Esophagus squamous epithelium (tissue), 5 donors: ENCODE data around the gene INVS. TPM values are rescaled to one million over a fixed set of nuclear protein-coding genes. Genes with fewer than 3 reads are reported as not detected.

Experiments
- DNase-seq: peaks from one replicate; lab custom pipeline; 2025; lab: John Stamatoyannopoulos, UW
- H3K27ac ChIP-seq, 4 donors: fragments of 200-600 bp; sonication (generic); one replicate each; pipeline ENCODE4 v1.5.1; 2016 to 2019; ENCODE audit warnings: mild to moderate bottlenecking in 1 of 4
- H3K27me3 ChIP-seq, 4 donors: fragments of 200-600 bp; sonication (generic); 1 replicate in 3 of 4; 2 replicates in 1 of 4; pipeline versions ENCODE4 v1.5.1 to v1.6.0; 2017 to 2021; ENCODE audit warnings: antibody characterized with exemption in 1 of 4
- H3K36me3 ChIP-seq, 3 donors: fragments of 200-600 bp; sonication (generic); one replicate each; pipeline ENCODE4 v1.5.1; 2016 to 2019
- H3K4me1 ChIP-seq, 3 donors: fragments of 200-600 bp; sonication (generic); one replicate each; pipeline ENCODE4 v1.5.1; 2017 to 2019
- H3K4me3 ChIP-seq, 4 donors: fragments of 200-600 bp; sonication (generic); 1 replicate in 3 of 4; 2 replicates in 1 of 4; pipeline ENCODE4 v1.5.1; 2016 to 2019; ENCODE audit warnings: mild to moderate bottlenecking in 2 of 4, moderate library complexity in 1 of 4
- H3K9me3 ChIP-seq, 3 donors: fragments of 200-600 bp; sonication (generic); one replicate each; pipeline ENCODE4 v1.5.1; 2016 to 2019
- CTCF ChIP-seq, 6 experiments: fragments of 450-650 bp in 4 of 6; fragments of 200-600 bp in 2 of 6; sonication (generic) in 2 of 6; IDR thresholded peaks; one replicate each; pipeline ENCODE4 v1.5.1; 2016 to 2019; ENCODE audit warnings: antibody characterized with exemption in 6 of 6, mild to moderate bottlenecking in 4 of 6, moderate library complexity in 4 of 6
- POLR2A ChIP-seq, 4 donors: fragments of 450-650 bp; IDR thresholded peaks; one replicate each; pipeline ENCODE4 v1.6.1; 2017; ENCODE audit warnings: antibody characterized with exemption in 4 of 4, mild to moderate bottlenecking in 4 of 4, moderate library complexity in 3 of 4
- WGBS, 2 donors: methylation state at CpG; one replicate each; pipeline ENCODE4 v1.1.5; 2018; 5-methylcytosine and 5-hydroxymethylcytosine counted together
- intact Hi-C: fragments of 100-400 bp; cut with DNase I; formaldehyde crosslinking; loops from one replicate; pipeline ENCODE4 v1.15.0; 2022
- total RNA-seq, 4 donors: library from RNA; depleted of rRNA; stranded (reverse); fragments of >200 nt; gene quantifications; one replicate each; pipeline ENCODE4 v1.1.0, GENCODE V29; 2016
- donor health status: DM: yes; HTN: yes; CAD: no.

INVS gene
- total RNA-seq, 4 donors from 2014 or later, result 8.9 to 24.4 (median 13.3) TPM

GRCh38 chr9:100303747-100304146 is 204.7 kb downstream of the INVS start:
- DNase-seq, result no peak
- no peak for TF ChIP-seq POLR2A (IDR thresholded peaks at IDR 0.05)
- no peak for TF ChIP-seq CTCF (IDR thresholded peaks at IDR 0.05)
- Histone ChIP-seq H3K36me3 (peaks cover 0 to 99% (median 5%) of the 10 kb centered on the region in 3 donors), H3K4me1 (no peaks in the 10 kb centered on the region), H3K4me3 (no peak overlapping the region), H3K27me3 (no peaks in the 10 kb centered on the region), H3K27ac (no peak overlapping the region), H3K9me3 (no peaks in the 10 kb centered on the region)
- intact Hi-C loops, result no loop called here
- WGBS, 2 donors, result 80 to 90% methylated on average over 2 to 3 of the region's 3 CpGs

GRCh38 chr9:100306283-100306682 is 207.2 kb downstream of the INVS start:
- TF ChIP-seq POLR2A (IDR thresholded peaks at IDR 0.05) (no peak), CTCF (IDR thresholded peaks at IDR 0.05) (no peak)
- WGBS, 2 donors, result 92 to 95% methylated on average over 1 of the region's 1 CpG
- H3K9me3 ChIP-seq, result no peaks in the 10 kb centered on the region
- H3K36me3 ChIP-seq, result peaks cover 0 to 99% (median 5%) of the 10 kb centered on the region in 3 donors
- H3K27me3 ChIP-seq, result no peaks in the 10 kb centered on the region
- no peaks in the 10 kb centered on the region for H3K4me1 ChIP-seq
- H3K27ac ChIP-seq, result no peak overlapping the region
- H3K4me3 ChIP-seq, result no peak overlapping the region
- no peak for DNase-seq
- intact Hi-C loops, result no loop called here

- H3K4me1 ChIP-seq, result no peaks in the 10 kb centered on the region
- no peak overlapping the region for H3K4me3 ChIP-seq
- H3K36me3 ChIP-seq, result peaks cover 0 to 99% (median 0%) of the 10 kb centered on the region in 3 donors
- H3K27me3 ChIP-seq, result no peaks in the 10 kb centered on the region
- TF ChIP-seq CTCF (IDR thresholded peaks at IDR 0.05) (no peak), POLR2A (IDR thresholded peaks at IDR 0.05) (no peak)
- no peaks in the 10 kb centered on the region for H3K9me3 ChIP-seq
- 75 to 76% methylated on average over 2 of the region's 2 CpGs for WGBS, 2 donors
- intact Hi-C loops, result no loop called here
- DNase-seq, result no peak
- H3K27ac ChIP-seq, result no peak overlapping the region
Observed at GRCh38 chr9:100307080-100307479, 208.0 kb downstream of the INVS start.

- H3K4me3 ChIP-seq, result no peak overlapping the region
- no peaks in the 10 kb centered on the region for H3K27me3 ChIP-seq
- intact Hi-C loops, result no loop called here
- no peaks in the 10 kb centered on the region for H3K4me1 ChIP-seq
- H3K36me3 ChIP-seq, result peaks cover 0 to 99% (median 0%) of the 10 kb centered on the region in 3 donors
- TF ChIP-seq POLR2A (IDR thresholded peaks at IDR 0.05), result no peak
- TF ChIP-seq CTCF (IDR thresholded peaks at IDR 0.05), result no peak
- no peak overlapping the region for H3K27ac ChIP-seq
- WGBS, 2 donors, result 79 to 88% methylated on average over 1 of the region's 1 CpG
- no peak for DNase-seq
- no peaks in the 10 kb centered on the region for H3K9me3 ChIP-seq
Observed at GRCh38 chr9:100308965-100309564, 210.0 kb downstream of the INVS start.

- no peak overlapping the region for H3K27ac ChIP-seq
- WGBS, 2 donors, result 83 to 93% methylated on average over 2 of the region's 2 CpGs
- H3K36me3 ChIP-seq, result peaks cover 0 to 94% (median 0%) of the 10 kb centered on the region in 3 donors
- H3K27me3 ChIP-seq, result no peaks in the 10 kb centered on the region
- no peak for TF ChIP-seq CTCF (IDR thresholded peaks at IDR 0.05)
- no peak for TF ChIP-seq POLR2A (IDR thresholded peaks at IDR 0.05)
- no peak for DNase-seq
- no peak overlapping the region for H3K4me3 ChIP-seq
- intact Hi-C loops, result no loop called here
- H3K4me1 ChIP-seq, result no peaks in the 10 kb centered on the region
- no peaks in the 10 kb centered on the region for H3K9me3 ChIP-seq
Observed at GRCh38 chr9:100309992-100310391, 210.9 kb downstream of the INVS start.
